ENCODE results near the gene IL17RE.

- TF ChIP-seq CTCF (IDR thresholded peaks at IDR 0.05) (no peak), POLR2A (IDR thresholded peaks at IDR 0.05) (no peak)
These were observed 13.2 kb upstream of the IL17RE start for GRCh38 chr3:9889405-9889804.
